Epithelial cell of prostate (primary cell): Measurements from ENCODE around the gene RIOK2.
"Not testable (repeated sequence)": the region's sequence is repeated elsewhere in the genome, so short reads cannot be mapped to it uniquely, and the experiment has no call there.

Experiments
- DNase-seq: peaks from one replicate; pipeline ENCODE4 v3.0.0-alpha.2; 2011; ENCODE audit warnings: low read depth, low spot score
- H3K27ac ChIP-seq: fragments of 450-650 bp; 2 replicates; pipeline ENCODE4 v1.5.1; 2017; ENCODE audit warnings: mild to moderate bottlenecking

Gene RIOK2

GRCh38 chr5:97172227-97172626 lies 10.8 kb downstream of the RIOK2 start:
- DNase-seq, result no peak
- H3K27ac ChIP-seq, result no peak overlapping the region

GRCh38 chr5:97171703-97172102 lies 11.3 kb downstream of the RIOK2 start:
- no peak overlapping the region for H3K27ac ChIP-seq

GRCh38 chr5:97167435-97167834 lies 15.6 kb downstream of the RIOK2 start:
- no peak overlapping the region for H3K27ac ChIP-seq
- no peak for DNase-seq

More at GRCh38 chr5:97171703-97172102, 11.3 kb downstream of the RIOK2 start:
- DNase-seq, result no peak

- H3K27ac ChIP-seq, result peak overlapping the region; percentile 31
- DNase-seq, result no peak
These were observed 17.3 kb downstream of the RIOK2 start for GRCh38 chr5:97165726-97166125.

- DNase-seq, result peak; percentile 39
- peak overlapping the region; percentile 31 for H3K27ac ChIP-seq
These were observed 18.2 kb downstream of the RIOK2 start for GRCh38 chr5:97164846-97165245.

GRCh38 chr5:97163790-97164285 lies 19.2 kb downstream of the RIOK2 start:
- DNase-seq, result no peak
- H3K27ac ChIP-seq, result no peak overlapping the region

- DNase-seq, result no peak
These were observed 19.7 kb downstream of the RIOK2 start for GRCh38 chr5:97163360-97163764.

GRCh38 chr5:97162045-97162444 lies 21.0 kb downstream of the RIOK2 start:
- peak; percentile 44 for DNase-seq
- no peak overlapping the region for H3K27ac ChIP-seq

More at GRCh38 chr5:97163360-97163764, 19.7 kb downstream of the RIOK2 start:
- no peak overlapping the region for H3K27ac ChIP-seq

- no peak for DNase-seq
These were observed 25.4 kb downstream of the RIOK2 start for GRCh38 chr5:97157689-97158088.

GRCh38 chr5:97151370-97151769 lies 31.7 kb downstream of the RIOK2 start:
- H3K27ac ChIP-seq, result no peak overlapping the region
- no peak for DNase-seq

More at GRCh38 chr5:97157689-97158088, 25.4 kb downstream of the RIOK2 start:
- H3K27ac ChIP-seq, result no peak overlapping the region

GRCh38 chr5:97150401-97150800 lies 32.6 kb downstream of the RIOK2 start:
- no peak overlapping the region for H3K27ac ChIP-seq
- DNase-seq, result no peak

- H3K27ac ChIP-seq, result no peak overlapping the region
- no peak for DNase-seq
These were observed 33.3 kb downstream of the RIOK2 start for GRCh38 chr5:97149709-97150108.

- DNase-seq, result no peak
- H3K27ac ChIP-seq, result no peak overlapping the region
These were observed 34.8 kb downstream of the RIOK2 start for GRCh38 chr5:97148288-97148687.

GRCh38 chr5:97143704-97144103 lies 39.3 kb downstream of the RIOK2 start:
- no peak for DNase-seq
- H3K27ac ChIP-seq, result no peak overlapping the region

GRCh38 chr5:97142521-97143254 lies 40.4 kb downstream of the RIOK2 start, which contains the start of gene LIX1:
LIX1 (minus strand) TSS chr5:97142611; CDS start chr5:97142576, 35 bp downstream.
- no peak for DNase-seq
- no peak within 1 kb of the TSS for H3K27ac ChIP-seq

GRCh38 chr5:97141539-97141938 lies 41.5 kb downstream of the RIOK2 start:
- no peak overlapping the region for H3K27ac ChIP-seq
- no peak for DNase-seq

- no peak for DNase-seq
- H3K27ac ChIP-seq, result no peak overlapping the region
These were observed 42.0 kb downstream of the RIOK2 start for GRCh38 chr5:97141031-97141430.

GRCh38 chr5:97140250-97140649 lies 42.8 kb downstream of the RIOK2 start:
- not testable (repeated sequence) for H3K27ac ChIP-seq, DNase-seq

- H3K27ac ChIP-seq, result no peak overlapping the region
- no peak for DNase-seq
These were observed 46.6 kb downstream of the RIOK2 start for GRCh38 chr5:97136475-97136874.

GRCh38 chr5:97135868-97136267 lies 47.2 kb downstream of the RIOK2 start:
- no peak overlapping the region for H3K27ac ChIP-seq
- no peak for DNase-seq

GRCh38 chr5:97134634-97135033 lies 48.4 kb downstream of the RIOK2 start:
- no peak overlapping the region for H3K27ac ChIP-seq
- DNase-seq, result no peak

- no peak for DNase-seq
- no peak overlapping the region for H3K27ac ChIP-seq
These were observed 49.9 kb downstream of the RIOK2 start for GRCh38 chr5:97133101-97133500.
